Smooth muscle cell of the coronary artery (primary cell): ENCODE measurements around the gene TCN1. TPM values are rescaled to one million over a fixed set of nuclear protein-coding genes. Genes with fewer than 3 reads are reported as not detected.

Source experiments
- total RNA-seq: library from RNA; depleted of rRNA; stranded (reverse); fragments of >200 nt; gene quantifications from 2 replicates; pipeline ENCODE4 v1.2.3, GENCODE V29; 2014; ENCODE audit warnings: low replicate concordance

TCN1 gene, protein sequence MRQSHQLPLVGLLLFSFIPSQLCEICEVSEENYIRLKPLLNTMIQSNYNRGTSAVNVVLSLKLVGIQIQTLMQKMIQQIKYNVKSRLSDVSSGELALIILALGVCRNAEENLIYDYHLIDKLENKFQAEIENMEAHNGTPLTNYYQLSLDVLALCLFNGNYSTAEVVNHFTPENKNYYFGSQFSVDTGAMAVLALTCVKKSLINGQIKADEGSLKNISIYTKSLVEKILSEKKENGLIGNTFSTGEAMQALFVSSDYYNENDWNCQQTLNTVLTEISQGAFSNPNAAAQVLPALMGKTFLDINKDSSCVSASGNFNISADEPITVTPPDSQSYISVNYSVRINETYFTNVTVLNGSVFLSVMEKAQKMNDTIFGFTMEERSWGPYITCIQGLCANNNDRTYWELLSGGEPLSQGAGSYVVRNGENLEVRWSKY
- total RNA-seq, result not detected in 2 replicates

DNA sequence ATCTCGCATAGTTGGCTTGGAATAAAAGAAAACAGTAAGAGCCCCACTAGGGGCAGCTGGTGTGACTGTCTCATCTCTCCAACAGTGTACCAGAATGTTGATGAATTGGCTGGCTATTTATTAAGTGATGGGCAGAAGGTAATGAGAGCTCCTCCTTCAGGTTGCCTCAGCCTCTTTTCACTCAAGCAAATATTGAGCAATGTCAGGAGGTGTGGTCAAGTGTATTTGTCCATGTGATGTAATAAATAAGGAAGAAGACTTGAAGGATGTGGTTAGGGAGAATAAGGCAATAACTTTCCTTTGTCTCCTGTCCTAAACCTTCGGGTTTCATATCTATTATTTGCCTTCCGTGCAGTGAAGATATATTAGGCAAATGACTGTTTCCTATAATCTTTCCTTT, at the start of gene TCN1:
Gene TCN1 (minus strand): TSS at position 91 of the 400 bp plus-strand sequence. CDS start 17 bp downstream, at position 74.

DNA sequence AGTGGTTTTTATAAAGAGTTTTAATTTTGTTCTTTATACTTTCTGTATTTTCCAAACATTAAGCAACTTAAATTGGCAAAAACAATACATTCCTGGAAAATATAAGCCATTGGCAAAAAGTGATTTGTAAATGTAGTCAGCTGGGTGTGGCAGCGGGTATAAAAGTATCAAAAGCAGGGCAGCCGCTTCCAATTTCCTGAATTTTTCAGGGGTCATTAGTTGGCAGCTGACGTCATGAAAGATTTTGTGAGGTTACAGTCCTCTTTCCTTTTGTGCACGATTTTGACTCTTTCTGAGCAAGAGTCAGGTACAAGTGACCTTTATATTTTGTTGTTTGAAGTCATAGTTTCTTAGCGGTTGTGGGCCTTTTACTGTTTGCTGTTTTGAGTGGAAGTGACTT, 12.3 kb upstream of the TCN1 start, which contains the start of gene OOSP3:
Gene OOSP3 (plus strand): TSS at position 208 of the 400 bp plus-strand sequence. CDS start 27 bp downstream, at position 235.

DNA sequence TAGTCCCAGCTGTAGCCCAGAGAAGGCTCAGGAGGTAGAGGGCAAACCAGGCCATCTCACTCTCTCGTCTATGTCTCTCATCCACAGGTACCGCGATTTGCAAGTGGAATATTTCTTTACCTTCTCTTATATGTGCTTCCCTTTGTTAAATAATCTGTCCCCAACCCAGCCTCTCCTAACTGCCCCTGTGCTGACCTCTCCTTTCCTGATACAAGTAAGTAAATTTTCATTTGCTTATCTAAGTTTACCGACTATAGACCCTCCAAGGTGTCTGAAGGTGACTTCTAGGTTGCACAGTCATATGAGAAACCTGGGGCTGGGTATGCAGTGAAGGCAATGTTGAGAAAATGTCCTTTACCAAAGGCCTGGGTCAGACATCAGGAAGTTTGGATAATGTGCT, 20.9 kb downstream of the TCN1 start, which contains the start of gene CBLIF:
Gene CBLIF (minus strand): TSS at position 101 of the 400 bp plus-strand sequence. CDS start 46 bp downstream, at position 55.

DNA sequence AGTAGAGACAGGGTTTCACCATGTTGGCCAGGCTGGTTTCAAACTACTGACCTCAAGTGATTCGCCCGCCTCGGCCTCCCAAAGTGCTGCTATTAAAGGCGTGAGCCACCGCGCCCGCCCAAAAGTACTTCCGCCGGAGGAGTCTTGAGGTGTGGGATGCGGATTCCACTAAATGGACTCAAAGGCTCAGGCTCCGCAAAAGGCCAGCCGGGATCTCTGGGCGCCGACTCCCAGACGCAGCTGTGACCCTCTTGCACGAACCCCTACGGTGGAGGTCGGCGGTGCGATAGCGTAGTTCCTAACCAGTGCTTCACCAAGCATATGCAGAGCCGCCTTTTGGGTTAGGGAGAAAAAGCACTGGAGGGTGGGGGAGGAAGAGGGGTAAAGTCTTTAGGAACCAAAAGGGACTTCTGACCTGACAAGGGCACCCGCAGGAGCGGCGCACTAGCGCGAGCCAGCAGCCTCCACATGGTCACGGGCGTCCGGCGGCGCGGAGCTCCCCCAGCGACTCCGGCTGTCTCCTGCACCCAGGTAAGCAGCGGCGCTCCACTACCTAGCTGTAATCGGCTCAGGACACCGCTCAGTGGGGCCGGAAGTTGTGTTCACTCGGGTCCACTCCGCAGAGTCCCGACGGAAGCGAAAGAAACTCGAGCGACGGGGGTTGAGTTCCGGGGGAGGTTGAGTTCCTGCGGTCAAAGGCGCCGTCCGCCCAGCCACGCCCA, 55.9 kb downstream of the TCN1 start, which contains the start of gene MRPL16:
Gene MRPL16 (minus strand): TSS at position 590 of the 722 bp plus-strand sequence. CDS start 120 bp downstream, at position 470.

Other genes starting within 250 kb of the TCN1 start
- gene PATL1, start 197.4 kb downstream of the TCN1 start, total RNA-seq, result 3.3 and 3.9 TPM in 2 replicates
- not detected in 2 replicates for gene OR10V1, start 152.6 kb downstream of the TCN1 start, total RNA-seq
- gene STX3, start 111.1 kb downstream of the TCN1 start, total RNA-seq, result 18.5 and 18.7 TPM in 2 replicates
- gene MRPL16, start 55.7 kb downstream of the TCN1 start, total RNA-seq, result 30.5 and 35.3 TPM in 2 replicates
- gene CBLIF, start 21.0 kb downstream of the TCN1 start, total RNA-seq, result not detected in 2 replicates
- not detected in 2 replicates for gene OOSP3, start 12.3 kb upstream of the TCN1 start, total RNA-seq
- not detected in 2 replicates for gene OOSP1, start 71.9 kb upstream of the TCN1 start, total RNA-seq
- gene OOSP4A, start 97.5 kb upstream of the TCN1 start, total RNA-seq, result not detected in 2 replicates
- not detected in 2 replicates for gene OOSP4B, start 150.7 kb upstream of the TCN1 start, total RNA-seq
- not detected in 2 replicates for gene OOSP2, start 173.9 kb upstream of the TCN1 start, total RNA-seq
- gene MS4A3, start 190.2 kb upstream of the TCN1 start, total RNA-seq, result not detected in 2 replicates
- not detected in 2 replicates for gene MS4A2, start 222.2 kb upstream of the TCN1 start, total RNA-seq